SK-MEL-5 (cell line): ENCODE results near the gene DUSP2. TPM values are rescaled to one million over a fixed set of nuclear protein-coding genes. Genes with fewer than 3 reads are reported as not detected.
A peak's percentile ranks its signal among the peaks of the same experiment; 100 is the strongest.

Experiments
- DNase-seq: peaks from one replicate; pipeline ENCODE4 v3.0.0-alpha.2; 2016; ENCODE audit warnings: low read depth, low spot score
- in situ Hi-C: cut with HindIII; loops from 2 replicates; pipeline ENCODE4 v1.10.0; 2016; ENCODE audit warnings: low sequenced_read_pairs, high pct_unique_total_duplicates, low pct_unique_long_range_greater_than_20kb
- total RNA-seq: library from RNA; depleted of rRNA; stranded (reverse); fragments of >200 nt; shearing (Covaris generic); gene quantifications from 2 replicates; pipeline ENCODE4 v1.2.3, GENCODE V29; 2014

Gene DUSP2
- total RNA-seq, 1 experiment from 2014 or later, result 1.0 TPM

DNA sequence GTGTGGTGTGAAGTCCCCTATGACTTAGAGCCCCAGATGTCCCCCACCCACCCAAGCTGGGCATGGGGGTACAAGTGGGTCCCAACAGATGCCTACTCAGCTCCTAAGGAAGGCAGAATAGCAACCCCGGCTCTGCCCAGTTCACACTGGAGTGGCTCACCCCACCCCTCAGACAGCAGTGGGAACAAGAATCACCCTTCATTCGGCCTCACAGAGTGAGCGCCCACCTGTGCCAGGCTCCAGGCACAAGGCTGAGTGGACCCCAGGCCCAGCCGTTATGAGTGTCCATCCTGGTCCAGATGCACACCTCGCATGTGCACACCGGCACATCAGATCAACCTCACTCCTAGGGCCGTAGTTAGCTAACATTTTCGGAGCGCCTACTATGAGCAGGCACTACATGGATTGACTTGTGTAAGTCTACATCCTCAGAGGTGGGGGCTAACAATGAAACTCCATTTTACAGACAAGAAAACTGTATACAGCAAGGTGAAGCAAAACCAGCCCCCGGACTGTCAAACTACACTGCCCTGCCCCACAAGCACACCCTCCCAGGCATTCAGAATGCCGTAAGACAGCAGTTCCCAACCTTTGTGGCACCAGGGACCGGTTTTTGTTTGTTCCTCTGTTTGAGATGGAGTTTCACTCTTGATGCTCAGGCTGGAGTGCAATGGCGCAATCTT, 4.2 kb downstream of the DUSP2 start:
- in situ Hi-C loops, result no loop called here
- DNase-seq, result no peak

DNA sequence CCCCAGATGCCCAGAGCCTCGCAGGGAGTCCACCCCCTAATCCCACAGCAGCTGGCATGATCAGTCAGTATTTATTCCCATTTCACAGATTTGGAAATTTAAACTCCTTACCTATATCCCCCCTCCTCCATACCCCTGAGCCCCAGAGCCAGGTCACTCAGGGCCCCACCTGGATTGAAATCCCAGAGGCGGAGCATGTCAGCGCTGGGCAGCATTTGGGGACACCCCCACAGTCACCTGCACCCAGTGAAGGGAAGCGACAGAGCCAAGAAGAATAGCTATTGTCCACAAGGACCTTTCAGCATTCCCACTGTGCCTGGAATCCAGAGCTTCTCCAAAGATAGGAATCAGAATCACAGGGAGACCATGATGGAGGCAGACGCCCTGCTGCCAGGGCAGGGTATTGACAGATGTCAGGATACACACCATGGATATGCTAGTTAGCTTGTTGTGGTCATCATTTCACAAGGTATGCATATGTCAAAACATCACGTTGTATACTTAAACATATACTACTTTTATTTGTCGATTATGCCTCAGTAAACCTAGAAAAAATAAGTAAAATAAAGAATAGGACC, 6.0 kb downstream of the DUSP2 start:
- in situ Hi-C loops, result no loop called here

GRCh38 chr2:96138179-96139145, 6.8 kb downstream of the DUSP2 start, which contains the start of gene ASTL:
TSS of gene ASTL (minus strand) at chr2:96138502. CDS start at chr2:96138436, 66 bp downstream.
- peak; percentile 55 for DNase-seq
- in situ Hi-C loops, result no loop called here

More for the DNA sequence above, 6.0 kb downstream of the DUSP2 start:
- DNase-seq, result no peak

- in situ Hi-C loops, result no loop called here
- DNase-seq, result no peak
Observed at GRCh38 chr2:96137321-96138178, 7.7 kb downstream of the DUSP2 start.

DNA sequence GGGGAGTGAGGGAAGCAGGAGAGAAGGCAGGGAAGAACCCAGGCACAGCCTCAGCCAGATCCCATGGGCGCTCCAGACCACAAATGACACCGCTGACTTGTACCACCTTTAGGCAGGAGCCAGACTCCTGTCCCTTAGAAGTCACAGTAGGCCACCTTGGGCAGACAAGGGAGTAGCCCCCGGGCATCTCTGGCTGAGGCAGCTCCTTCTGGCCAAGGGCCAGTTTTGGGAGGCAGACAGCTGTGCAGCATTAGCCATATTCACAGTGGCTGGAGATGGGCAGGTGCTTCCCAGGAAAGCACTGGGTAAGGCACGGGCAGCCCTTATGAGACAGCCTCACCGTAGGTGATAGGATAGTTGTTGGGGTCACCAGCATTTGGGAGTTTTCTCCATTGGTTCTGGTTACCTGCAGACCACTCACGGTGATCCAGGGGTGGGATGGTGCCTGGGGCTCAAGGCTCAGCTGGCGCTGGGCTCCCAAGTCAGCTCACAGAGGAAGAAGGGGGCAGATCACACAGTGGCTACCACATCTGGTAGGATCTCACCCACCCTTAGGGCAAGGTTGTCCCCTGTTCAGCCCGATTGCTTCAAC, 9.0 kb downstream of the DUSP2 start:
- DNase-seq, result no peak
- in situ Hi-C loops, result no loop called here

- in situ Hi-C loops, result no loop called here
- no peak for DNase-seq
Observed at GRCh38 chr2:96135621-96136020, 9.6 kb downstream of the DUSP2 start.

GRCh38 chr2:96135171-96135570, 10.1 kb downstream of the DUSP2 start:
- in situ Hi-C loops, result no loop called here

DNA sequence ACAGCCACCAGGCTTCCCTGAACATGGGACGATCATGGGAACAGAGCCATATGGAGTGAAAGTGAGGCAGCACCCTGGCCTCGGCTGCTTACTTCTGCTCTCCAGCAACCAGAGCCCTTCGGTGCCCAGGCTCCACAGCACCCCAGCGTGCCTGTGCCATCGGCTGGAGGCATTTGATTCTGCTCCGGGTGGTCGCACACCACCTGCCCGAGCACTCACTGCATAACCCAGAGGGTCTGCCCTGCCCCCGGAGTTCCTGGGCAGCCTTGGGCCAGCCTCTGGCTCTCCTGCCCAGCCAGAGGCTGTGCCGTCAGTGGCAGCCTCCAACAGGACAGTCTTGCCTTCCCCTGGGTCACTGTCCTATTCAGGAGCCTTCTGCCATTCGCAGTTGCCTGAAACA, 10.8 kb downstream of the DUSP2 start:
- in situ Hi-C loops, result no loop called here

More at GRCh38 chr2:96135171-96135570, 10.1 kb downstream of the DUSP2 start:
- no peak for DNase-seq

GRCh38 chr2:96131813-96132745, 13.2 kb downstream of the DUSP2 start:
- in situ Hi-C loops, result no loop called here

More for the DNA sequence above, 10.8 kb downstream of the DUSP2 start:
- DNase-seq, result no peak

DNA sequence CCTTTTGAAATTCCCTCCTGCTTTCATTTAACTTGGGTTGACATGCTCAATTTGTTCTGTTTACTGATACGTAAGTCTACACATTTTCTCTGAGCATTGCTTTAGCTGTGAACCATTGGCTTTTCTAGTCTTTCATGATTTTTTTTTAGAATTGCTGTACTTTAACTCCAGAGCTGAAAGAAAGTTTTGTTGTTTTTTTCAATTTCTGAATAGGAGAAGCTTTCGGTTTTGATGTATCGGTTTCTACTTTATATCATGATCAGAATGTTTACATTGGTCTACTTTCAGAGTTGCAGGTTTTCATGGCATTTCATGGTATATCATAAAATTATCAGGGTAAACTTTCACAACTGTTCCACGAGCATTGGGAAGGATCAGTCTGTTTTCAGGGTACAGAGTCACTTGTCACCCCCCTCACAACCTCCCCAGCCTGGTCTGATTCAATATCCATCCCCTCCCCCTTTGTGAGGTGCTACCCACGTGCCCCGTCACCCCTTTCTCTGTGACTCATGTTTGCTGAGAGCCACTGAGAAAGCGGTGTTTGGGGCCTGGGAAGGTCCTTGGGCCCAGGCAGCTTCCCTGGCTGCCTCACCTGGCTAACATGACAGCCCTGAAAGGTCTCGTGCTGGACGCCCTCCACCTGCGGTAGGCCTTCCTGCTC, 14.0 kb downstream of the DUSP2 start:
- in situ Hi-C loops, result no loop called here
- no peak for DNase-seq

More at GRCh38 chr2:96131813-96132745, 13.2 kb downstream of the DUSP2 start:
- no peak for DNase-seq

DNA sequence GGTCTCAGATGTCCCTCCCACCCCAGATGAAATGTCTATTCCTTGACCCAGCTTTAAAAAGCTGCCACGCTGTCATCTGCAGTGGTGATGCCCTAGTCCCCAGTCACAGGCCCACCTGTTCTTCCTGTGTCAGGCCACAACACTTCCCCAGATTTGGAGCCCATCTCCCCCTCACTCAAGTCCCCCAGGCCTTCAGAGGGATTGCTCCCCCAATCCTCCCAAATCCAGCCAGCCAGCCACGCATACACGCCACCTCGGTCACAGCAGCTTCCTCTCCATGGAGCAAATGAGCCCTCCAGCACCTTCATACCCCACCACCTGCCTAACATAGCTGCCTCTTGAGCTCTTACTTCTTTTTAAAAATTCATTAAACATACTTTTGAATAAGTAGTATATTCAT, 14.8 kb downstream of the DUSP2 start:
- no peak for DNase-seq
- in situ Hi-C loops, result no loop called here

- DNase-seq, result no peak
- in situ Hi-C loops, result no loop called here
Observed at GRCh38 chr2:96129528-96130120, 15.6 kb downstream of the DUSP2 start.

DNA sequence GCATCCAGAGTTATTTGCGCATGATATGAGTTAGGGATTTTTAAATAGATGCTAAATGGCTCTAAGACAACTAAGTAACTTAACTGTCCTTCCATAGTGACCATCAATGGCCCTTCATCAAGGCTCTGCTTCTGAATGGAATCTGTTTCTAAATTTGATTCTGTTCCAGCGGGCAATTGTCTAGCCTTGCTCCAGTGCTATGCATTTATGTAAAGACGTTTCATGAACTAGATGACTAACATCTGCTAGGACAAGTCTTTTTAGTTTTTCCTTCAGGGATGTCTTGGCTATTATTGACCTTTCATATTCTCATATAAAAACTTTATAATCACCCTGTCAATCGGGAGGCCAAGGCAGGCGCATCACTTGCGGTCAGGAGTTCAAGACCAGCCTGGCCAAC, 16.8 kb downstream of the DUSP2 start:
- no peak for DNase-seq
- in situ Hi-C loops, result no loop called here

GRCh38 chr2:96124406-96125265, 20.6 kb downstream of the DUSP2 start:
- no peak for DNase-seq
- in situ Hi-C loops, result no loop called here
